NB4 (cell line): ENCODE measurements around the gene ADH1A.

Experiments used
- DNase-seq: peaks from one replicate; pipeline ENCODE4 v3.0.0; 2010; ENCODE audit warnings: low read depth
- H3K4me3 ChIP-seq: one replicate; pipeline ENCODE4 v1.5.1; 2011; ENCODE audit warnings: mild to moderate bottlenecking, low read depth, low read length, moderate library complexity
- MAX ChIP-seq: IDR thresholded peaks from 2 replicates; pipeline ENCODE4 v1.6.1; 2011; ENCODE audit warnings: low read depth, low read length
- MYC ChIP-seq: IDR thresholded peaks from 2 replicates; pipeline ENCODE4 v1.6.1; 2011; ENCODE audit warnings: low read depth, low read length
- POLR2A ChIP-seq: IDR thresholded peaks from 2 replicates; pipeline ENCODE4 v1.6.1; 2011; ENCODE audit warnings: mild to moderate bottlenecking; ENCODE audit not compliant: insufficient read length; ENCODE audit errors: extremely low read depth
- TF ChIP-seq, protein P1 (sequence below): IDR thresholded peaks from one replicate; pipeline ENCODE4 v1.5.1; 2012; ENCODE audit warnings: low read depth, low read length

The ADH1A gene

GRCh38 chr4:99300934-99301333 lies 10.1 kb upstream of the ADH1A start:
- H3K4me3 ChIP-seq, result no peak overlapping the region
- TF ChIP-seq POLR2A (no peak), MYC (no peak), MAX (no peak)
- TF ChIP-seq, protein P1, sequence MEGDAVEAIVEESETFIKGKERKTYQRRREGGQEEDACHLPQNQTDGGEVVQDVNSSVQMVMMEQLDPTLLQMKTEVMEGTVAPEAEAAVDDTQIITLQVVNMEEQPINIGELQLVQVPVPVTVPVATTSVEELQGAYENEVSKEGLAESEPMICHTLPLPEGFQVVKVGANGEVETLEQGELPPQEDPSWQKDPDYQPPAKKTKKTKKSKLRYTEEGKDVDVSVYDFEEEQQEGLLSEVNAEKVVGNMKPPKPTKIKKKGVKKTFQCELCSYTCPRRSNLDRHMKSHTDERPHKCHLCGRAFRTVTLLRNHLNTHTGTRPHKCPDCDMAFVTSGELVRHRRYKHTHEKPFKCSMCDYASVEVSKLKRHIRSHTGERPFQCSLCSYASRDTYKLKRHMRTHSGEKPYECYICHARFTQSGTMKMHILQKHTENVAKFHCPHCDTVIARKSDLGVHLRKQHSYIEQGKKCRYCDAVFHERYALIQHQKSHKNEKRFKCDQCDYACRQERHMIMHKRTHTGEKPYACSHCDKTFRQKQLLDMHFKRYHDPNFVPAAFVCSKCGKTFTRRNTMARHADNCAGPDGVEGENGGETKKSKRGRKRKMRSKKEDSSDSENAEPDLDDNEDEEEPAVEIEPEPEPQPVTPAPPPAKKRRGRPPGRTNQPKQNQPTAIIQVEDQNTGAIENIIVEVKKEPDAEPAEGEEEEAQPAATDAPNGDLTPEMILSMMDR, result no peak
- DNase-seq, result no peak

GRCh38 chr4:99293357-99293756 lies 2.6 kb upstream of the ADH1A start:
- TF ChIP-seq, protein P1, result no peak
- no peak for TF ChIP-seq POLR2A
- no peak for TF ChIP-seq MAX
- TF ChIP-seq MYC, result no peak
- DNase-seq, result no peak
- H3K4me3 ChIP-seq, result no peak overlapping the region

DNA sequence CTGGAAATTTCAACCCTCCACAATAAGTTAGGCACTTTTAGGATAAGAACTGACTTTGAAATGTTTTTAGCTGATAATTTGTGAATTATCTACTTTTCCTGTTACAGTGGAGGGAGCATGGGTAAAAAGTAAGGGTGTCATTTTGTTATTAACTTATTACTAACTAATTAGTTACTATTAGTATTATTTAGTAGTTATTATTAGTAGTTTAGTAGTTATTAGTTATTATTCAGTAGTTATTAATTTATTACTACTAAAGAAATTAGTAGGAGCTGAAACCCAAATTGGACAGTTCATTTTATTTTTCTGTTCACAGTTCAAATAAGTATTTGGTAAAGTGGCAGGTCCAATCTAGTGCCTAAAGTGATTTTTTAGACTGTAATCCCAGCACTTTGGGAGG lies 5.4 kb downstream of the ADH1A start:
- DNase-seq, result no peak
- no peak overlapping the region for H3K4me3 ChIP-seq
- TF ChIP-seq MYC (no peak), POLR2A (no peak), MAX (no peak)
- TF ChIP-seq, protein P1, result no peak

DNA sequence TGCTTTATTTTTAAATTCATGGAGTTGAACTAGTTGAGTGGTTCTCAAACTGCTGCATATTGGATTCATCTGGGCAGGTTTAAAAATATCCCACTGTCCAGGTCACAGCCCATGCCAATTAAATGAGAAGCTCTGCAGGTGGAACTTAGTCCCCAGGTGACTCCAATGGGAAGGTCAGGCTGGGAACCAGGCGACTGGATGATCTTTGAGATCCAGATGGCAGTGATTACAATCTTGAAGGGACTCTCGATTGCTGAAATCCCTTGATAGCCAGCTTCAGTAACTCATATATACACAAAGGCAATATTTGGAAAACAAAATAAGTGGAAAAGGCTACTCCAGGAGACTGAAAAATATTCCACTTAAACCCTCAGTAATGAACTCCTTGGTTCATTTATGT lies 8.1 kb downstream of the ADH1A start:
- no peak for DNase-seq
- TF ChIP-seq MAX (no peak), MYC (no peak), POLR2A (no peak)
- TF ChIP-seq, protein P1, result no peak
- no peak overlapping the region for H3K4me3 ChIP-seq

GRCh38 chr4:99281261-99281660 lies 9.5 kb downstream of the ADH1A start:
- no peak for DNase-seq
- no peak for TF ChIP-seq POLR2A
- H3K4me3 ChIP-seq, result no peak overlapping the region

DNA sequence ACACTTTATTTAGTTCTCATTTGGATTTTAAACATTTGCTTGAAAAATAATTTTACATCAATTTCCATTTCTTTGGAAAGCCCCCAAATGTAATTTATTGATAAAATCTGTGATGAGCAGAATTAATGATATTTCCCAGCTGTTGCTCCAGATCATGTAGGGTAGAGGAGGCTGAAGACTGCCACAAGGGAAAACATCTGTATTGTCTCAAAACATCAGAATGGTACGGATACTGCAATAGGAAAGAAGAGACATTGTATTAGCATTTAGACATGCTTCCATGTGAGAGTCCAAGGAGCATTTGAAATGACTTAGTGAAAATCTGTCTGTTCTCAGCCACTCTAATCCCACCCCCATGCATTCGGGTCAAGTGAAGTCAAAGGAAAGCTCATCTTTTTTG lies 14.4 kb downstream of the ADH1A start:
- TF ChIP-seq POLR2A (no peak), MAX (no peak), MYC (no peak)
- TF ChIP-seq, protein P1, result no peak
- DNase-seq, result no peak
- no peak overlapping the region for H3K4me3 ChIP-seq
